GM21723 (cell line): Measurements from ENCODE around the gene SYT8.

ENCODE experiments used
- ATAC-seq: cut with Tn5 transposase; IDR thresholded peaks from one replicate; pipeline ENCODE4 v1.9.1; 2021; ENCODE audit warnings: mild to moderate bottlenecking, moderate library complexity; ENCODE audit not compliant: unreplicated experiment

The SYT8 gene

GRCh38 chr11:1817000-1817399, 17.8 kb upstream of the SYT8 start:
- ATAC-seq: no peak

DNA sequence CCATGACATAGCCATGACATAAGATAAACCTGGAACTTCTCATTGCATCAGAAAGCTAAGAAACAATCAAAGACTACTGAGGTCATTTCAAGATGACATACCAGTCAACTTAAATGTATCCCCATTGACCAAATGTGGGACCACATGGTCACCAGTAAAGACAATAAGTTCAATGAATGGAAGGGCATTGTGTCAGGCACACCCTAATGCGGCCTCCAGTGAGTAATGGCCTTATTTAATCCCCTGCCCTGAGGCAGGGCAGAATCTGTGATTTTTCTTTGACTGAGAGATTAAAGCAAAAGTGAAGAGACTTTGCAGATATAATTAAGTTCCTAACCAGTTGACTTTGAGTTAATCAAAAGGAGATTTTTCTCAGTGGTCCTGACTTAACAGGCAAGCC, 17.3 kb upstream of the SYT8 start:
- ATAC-seq: no peak

- no peak for ATAC-seq
Measured at GRCh38 chr11:1819074-1819473, 15.7 kb upstream of the SYT8 start.

DNA sequence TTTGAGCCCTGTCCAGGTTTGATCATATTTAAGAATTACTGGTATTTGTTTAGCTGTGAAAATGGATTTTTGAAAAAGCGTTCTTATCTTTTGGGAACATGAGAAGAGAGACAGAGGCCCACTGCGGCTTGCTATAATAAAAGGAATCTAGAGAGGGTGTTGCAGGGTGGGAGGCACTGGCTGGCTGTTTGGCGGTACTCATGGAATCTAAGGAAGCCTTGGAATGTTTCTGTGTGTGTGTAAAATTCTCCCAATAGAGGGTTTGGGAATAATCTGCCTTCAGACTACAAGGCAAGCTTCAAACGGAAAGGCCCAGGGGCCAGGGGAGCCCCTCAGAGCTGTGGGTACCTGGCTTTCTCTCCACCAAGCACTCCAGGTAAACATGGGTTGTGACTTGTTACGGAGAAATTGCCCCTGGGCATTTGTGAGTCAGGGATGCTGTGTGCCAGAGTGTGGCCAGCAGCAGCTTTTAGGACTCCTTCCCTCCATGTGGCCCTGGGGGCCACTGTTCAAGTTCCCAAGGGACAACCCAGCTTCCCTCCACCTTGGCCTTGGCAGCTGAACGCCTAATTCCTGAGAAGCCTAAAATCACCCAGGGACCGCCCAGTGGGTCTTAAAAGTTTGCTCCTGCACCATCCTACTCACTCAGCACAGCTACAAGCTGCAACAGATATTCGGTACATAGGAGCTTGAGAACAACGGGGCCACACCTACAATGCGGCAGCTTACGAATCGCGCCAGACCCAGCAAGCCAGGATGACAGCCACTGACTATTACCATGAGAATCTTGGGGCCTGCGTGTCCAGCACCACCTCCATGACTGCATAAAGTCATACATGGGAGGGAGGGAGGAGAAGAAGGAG, 14.1 kb upstream of the SYT8 start:
- no peak for ATAC-seq

DNA sequence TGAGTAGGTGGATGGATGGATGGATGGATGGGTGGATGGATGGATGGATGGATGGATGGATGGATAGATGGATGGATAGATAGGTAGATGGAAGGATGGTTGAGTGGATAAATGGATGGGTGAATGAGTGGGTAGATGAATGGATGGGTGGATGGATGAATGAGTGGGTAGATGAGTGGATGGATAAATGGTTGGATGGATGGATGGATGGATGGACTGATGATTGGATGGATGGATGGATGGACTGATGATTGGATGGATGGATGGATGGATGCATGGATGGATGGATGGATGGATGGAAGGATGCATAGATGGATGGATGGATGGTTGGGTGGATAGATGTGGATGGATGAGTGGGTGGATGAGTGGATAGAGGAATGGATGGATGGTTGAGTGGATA, 13.2 kb upstream of the SYT8 start:
- no peak for ATAC-seq

- no peak for ATAC-seq
Measured at GRCh38 chr11:1822648-1823375, 12.0 kb upstream of the SYT8 start.

DNA sequence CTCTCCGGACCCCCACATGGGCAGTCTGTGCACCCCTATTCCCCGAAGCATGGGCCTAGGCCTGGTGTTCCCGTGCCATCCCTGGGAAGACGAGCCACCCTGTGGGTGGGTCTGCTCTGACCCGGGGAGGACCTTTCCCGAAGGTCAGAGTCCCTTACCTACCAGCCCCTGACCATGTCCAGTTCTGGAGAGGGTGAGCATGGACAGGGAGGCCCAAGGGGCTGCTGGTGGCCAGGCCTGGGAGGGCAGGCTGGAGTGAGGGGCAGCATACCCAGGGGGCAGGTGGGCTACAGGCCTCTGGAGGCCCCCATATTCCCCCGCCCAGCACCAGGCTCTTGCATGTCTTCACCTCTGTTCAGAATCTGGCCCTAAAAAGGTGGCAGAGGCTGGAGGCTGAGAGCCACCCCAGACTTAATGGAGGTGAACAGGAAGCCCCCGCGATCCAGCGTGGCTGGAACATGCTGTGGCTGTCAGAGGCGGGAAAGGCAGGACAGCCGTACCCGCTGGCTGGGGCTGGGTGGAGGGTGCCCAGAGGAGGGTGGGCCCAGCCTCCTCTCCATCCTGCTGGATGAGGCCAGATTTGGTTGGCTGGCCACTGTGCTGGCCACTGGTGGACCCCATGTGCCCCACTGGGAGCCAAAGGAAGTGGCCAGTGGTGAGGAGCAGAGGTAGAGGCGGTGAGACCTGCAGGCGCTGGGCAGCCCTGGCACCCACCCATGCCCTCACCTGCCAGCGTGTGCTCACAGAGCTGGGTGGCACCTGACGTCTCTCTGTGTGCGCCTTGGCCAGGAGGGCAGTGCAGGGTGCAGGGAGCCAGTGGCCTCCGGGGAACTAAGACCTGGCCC, 11.2 kb upstream of the SYT8 start:
- no peak for ATAC-seq

GRCh38 chr11:1824221-1825038, 10.4 kb upstream of the SYT8 start:
- ATAC-seq: no peak

DNA sequence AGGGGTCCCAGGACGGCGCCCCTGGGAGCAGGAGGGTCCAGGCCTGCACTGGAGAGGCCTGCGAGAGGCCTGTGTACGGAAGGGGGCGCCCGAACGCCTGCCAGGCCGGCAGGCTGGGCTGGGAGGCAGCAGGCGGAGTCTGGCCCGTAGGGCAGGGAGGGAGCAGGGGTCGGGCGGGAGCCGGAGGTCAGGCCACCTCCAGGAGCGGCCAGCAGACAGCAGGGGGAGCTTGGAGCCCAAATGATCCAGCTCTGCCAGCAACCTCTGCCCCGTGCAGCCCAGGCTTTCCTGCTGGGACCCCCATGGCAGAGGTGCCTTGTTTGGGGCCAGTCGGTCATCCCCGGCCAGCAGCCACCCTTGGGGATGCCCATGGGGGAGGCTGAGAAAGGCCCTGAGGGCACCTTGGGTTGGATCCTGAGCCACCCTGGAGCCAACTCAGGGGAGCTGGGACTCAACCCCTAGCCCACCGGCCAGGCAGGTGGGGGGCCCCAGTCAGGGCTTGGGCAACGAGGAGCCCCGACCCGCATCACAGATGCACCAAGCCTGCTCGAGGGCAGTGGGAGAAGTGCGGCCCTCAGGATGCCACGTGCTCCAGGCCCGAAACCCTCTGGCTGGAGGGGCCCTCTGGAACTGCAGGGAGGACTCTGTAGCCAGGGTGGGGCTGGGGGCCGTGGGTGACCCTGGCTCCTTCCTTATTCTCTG, 9.6 kb upstream of the SYT8 start:
- ATAC-seq: no peak

- ATAC-seq: no peak
Measured at GRCh38 chr11:1825785-1826451, 8.9 kb upstream of the SYT8 start.

DNA sequence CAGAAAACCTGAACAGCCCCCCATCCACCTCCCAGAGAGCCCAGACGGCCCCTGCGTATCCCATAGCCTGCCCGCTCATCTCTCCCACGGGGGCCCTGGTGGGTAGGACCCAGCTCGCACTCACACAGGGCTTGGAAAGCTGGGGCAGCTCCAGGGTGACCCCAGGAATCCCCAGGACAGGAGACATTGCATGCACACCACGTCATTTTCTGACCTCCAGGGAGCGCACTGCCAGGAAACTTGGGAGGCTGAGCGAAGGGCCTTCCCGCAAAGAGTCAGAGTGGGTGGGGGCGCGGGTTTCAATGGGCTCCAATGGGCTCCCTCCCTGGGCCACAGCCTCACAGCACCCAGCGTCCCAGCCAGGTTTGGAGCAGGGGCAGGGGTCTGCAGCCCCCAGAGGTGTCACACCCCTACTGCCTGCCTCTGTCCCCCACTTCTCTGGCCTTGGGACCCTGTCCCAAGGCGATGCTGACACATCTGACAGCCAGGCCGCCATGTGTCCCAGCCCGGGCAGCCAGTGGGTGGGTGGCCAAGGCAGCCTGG, 8.2 kb upstream of the SYT8 start:
- ATAC-seq: no peak

- ATAC-seq: no peak
Measured at GRCh38 chr11:1827095-1827813, 7.5 kb upstream of the SYT8 start.

DNA sequence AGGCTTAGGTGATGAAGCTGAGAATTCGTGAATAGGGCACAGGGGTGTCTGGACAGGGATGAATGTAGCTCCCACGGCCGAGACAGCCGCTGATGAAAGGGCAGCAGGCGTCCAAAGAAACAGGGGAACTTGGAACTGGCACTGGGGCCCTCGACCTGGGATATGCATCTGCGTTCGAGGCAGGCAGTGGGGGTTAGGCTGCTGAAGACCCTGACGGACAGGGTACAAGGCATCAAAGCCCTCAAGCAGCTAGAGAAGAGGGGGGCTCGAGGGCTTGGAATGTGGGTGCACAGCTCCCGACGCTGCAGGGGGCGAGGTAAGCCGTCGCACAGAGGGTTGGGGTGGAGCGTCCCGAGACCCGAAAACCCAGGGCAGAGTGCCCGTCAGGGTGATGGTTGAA, 6.9 kb upstream of the SYT8 start:
- ATAC-seq: no peak

- ATAC-seq: no peak
Measured at GRCh38 chr11:1828542-1828941, 6.2 kb upstream of the SYT8 start.

GRCh38 chr11:1829039-1829820, 5.6 kb upstream of the SYT8 start:
- no peak for ATAC-seq

- ATAC-seq: no peak
Measured at GRCh38 chr11:1830004-1830321, 4.8 kb upstream of the SYT8 start.

GRCh38 chr11:1830322-1831223, 4.2 kb upstream of the SYT8 start:
- no peak for ATAC-seq
